Fibroblast of pulmonary artery (primary cell): ENCODE results near the gene GEMIN5.

Experiments
- DNase-seq: peaks from one replicate; pipeline ENCODE4 v3.0.0-alpha.2; 2010; ENCODE audit warnings: low read depth
- H3K4me3 ChIP-seq: replicated peaks from 2 replicates; pipeline ENCODE4 v1.5.1; 2011; ENCODE audit warnings: low read depth, mild to moderate bottlenecking, control low read depth, low read length, moderate library complexity
- TF ChIP-seq, protein P1 (sequence below): IDR thresholded peaks from 2 replicates; pipeline ENCODE4 v1.5.1; 2011; ENCODE audit warnings: mild to moderate bottlenecking, control low read depth, low read length, inconsistent platforms; ENCODE audit errors: missing control alignments

GEMIN5 gene

DNA sequence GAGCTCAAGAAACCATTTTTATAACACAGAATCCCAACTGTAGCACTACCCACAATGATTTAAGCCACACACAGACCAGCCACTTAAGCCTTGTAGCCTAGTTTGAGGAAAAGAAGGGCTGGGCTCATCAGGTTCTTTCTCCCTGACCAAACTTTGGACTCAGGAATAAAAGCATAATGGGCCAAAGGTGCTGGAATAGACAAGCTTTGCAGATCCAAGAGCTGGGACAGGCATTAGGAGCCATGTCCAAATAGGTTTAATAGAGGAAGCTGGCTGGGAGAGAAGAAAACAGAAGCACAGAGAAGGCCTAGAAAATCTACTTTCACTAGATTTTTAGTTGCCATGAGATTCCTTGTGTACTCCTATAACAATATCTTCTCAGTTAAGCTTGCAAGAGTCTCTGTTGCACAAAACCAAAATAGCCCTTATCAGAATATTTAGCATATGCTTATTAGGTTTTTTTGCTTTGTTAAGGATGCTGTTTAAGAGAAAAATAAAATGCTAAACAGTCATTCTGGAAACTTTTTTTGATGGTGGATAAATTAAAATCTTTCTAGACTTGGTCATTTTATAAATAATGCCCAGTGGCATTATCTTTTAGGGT lies 41.3 kb downstream of the GEMIN5 start:
- H3K4me3 ChIP-seq: no peak overlapping the region
- TF ChIP-seq, protein P1, sequence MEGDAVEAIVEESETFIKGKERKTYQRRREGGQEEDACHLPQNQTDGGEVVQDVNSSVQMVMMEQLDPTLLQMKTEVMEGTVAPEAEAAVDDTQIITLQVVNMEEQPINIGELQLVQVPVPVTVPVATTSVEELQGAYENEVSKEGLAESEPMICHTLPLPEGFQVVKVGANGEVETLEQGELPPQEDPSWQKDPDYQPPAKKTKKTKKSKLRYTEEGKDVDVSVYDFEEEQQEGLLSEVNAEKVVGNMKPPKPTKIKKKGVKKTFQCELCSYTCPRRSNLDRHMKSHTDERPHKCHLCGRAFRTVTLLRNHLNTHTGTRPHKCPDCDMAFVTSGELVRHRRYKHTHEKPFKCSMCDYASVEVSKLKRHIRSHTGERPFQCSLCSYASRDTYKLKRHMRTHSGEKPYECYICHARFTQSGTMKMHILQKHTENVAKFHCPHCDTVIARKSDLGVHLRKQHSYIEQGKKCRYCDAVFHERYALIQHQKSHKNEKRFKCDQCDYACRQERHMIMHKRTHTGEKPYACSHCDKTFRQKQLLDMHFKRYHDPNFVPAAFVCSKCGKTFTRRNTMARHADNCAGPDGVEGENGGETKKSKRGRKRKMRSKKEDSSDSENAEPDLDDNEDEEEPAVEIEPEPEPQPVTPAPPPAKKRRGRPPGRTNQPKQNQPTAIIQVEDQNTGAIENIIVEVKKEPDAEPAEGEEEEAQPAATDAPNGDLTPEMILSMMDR: no peak
- DNase-seq: no peak

DNA sequence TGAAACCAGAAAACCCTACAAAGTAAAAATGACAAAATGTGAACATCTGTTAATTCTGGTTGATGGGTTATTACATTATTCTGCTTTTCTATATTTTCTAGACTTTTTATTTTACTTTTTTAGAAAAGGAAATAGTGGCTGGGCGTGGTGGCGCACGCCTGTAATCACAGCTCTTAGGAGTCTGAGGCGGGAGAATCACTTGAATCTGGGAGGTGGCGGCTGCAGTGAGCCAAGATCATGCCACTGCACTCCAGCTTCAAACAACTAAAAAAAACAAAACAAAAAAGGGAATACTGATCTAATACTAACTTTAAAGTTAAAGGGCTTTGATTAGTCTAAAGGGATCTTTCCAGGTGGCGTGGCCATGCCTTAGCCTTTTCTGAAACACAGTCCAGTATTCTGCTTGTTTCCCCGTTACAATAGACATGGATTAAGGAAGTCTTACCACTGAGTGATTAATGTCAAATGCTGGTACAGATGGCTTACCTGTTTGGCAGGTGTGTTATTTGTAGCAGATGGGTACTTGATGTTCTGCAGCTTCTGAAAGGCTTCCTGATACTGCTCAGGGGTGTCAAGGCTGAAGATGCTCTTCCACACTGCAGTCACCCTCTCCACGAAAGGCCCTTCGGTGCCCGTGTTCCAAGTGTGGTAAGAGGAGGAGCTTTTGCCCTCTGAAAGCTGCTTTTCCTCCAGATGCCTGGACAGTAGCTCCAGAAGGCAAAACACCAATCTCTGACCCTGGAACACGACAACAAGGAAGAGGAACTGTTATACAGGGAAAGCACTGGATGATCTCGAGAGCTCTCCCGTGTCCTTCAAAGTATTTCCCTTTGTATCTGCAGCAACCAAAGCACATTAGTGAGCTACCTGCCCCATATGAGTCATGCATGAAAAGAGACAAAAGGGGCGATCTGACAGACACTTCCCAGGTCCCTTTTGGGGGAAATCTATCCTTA lies 42.1 kb downstream of the GEMIN5 start:
- no peak overlapping the region for H3K4me3 ChIP-seq
- TF ChIP-seq, protein P1: no peak
- DNase-seq: no peak

DNA sequence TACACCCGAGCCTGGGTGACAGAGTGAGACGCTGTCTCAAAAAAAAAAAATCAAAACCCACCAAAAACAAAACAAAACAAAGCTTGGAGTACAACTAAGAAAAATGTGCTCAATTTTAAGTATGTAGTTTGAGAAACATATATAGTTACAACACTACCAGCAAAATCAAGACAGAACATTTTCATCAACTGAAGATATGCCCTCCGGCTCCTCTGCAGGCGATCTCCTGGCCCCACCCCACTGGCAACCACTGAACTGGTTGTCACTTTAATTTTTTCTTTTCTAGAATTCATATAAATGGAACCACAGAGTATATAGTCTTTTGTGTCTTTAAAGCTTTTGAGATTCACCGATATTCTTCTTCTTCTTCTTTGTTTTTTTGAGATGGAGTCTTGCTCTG lies 44.6 kb downstream of the GEMIN5 start:
- no peak for DNase-seq
- TF ChIP-seq, protein P1: no peak
- H3K4me3 ChIP-seq: no peak overlapping the region

DNA sequence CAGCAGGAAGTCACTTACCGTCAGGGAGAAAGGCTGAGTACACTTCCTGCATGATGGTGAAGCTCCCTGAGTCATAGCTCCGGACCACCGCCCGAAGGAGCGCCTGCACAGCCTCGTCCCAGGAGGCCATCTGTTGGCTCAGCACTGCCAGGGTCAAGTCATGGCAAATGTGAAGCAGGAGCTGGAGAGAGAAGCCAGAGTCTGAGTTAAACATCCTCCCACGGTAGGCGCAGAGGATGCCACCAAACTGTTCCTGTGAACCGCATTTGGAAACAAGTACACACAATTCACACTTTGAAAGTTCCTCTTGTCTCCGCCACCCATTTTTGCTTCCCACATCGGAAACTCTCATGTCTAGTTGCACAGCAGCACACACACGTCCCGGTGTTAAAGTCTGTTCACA lies 45.6 kb downstream of the GEMIN5 start:
- TF ChIP-seq, protein P1: no peak
- no peak overlapping the region for H3K4me3 ChIP-seq
- no peak for DNase-seq

DNA sequence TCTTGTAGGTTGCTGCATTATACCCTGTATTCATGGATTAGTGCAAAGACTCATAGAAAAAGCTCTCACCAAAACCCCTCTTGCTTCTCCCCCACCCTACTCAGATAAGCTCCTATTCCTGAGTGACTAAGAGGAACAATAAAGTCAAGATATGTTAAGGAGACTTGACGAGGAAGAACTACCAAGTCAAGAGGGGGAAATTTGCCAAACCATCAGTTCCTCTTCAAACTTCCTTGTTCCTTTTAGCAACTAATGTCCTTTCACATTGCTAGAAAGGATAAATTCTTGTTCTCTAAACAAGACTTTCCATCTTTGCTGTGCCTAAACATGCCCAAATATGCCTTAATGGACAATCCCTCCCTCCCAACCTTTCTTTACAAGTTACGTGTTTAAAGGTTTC lies 52.6 kb downstream of the GEMIN5 start:
- H3K4me3 ChIP-seq: no peak overlapping the region

DNA sequence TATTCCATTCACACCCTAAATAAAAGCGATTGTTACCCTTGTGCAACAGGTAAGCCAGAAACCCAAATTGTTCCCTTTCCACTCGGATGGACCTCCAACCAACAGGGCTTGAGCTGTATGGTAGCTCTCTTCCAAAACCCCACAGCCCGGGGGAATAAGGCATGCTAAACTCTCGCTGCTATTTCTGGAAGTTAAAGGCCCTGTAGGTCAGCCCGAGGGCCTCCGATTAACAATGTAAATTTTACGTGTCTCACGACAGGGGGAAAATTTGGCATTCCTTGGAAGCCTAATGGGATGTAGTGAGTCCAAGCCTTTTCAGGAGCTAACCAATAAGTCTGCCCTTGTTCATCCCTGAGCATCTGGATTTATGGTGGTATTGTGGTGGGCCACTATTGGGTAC lies 53.6 kb downstream of the GEMIN5 start:
- H3K4me3 ChIP-seq: no peak overlapping the region
- DNase-seq: no peak

More for the DNA sequence above, 52.6 kb downstream of the GEMIN5 start:
- TF ChIP-seq, protein P1: no peak
- no peak for DNase-seq

More for the DNA sequence above, 53.6 kb downstream of the GEMIN5 start:
- TF ChIP-seq, protein P1: no peak
